ENCODE results near the gene TGFBI.

The TGFBI gene

GRCh38 chr5:136103118-136103517 lies 74.3 kb downstream of the TGFBI start:
- no peaks in the 10 kb centered on the region for H3K27me3 ChIP-seq
- intact Hi-C loops (cut with DNase I; ENCODE audit: low total_unique reads), result no loop called here
- no peak overlapping the region for H3K4me3 ChIP-seq
- H3K36me3 ChIP-seq, result no peaks in the 10 kb centered on the region
- no peaks in the 10 kb centered on the region for H3K9me3 ChIP-seq
- no peak for TF ChIP-seq CTCF (IDR thresholded peaks at IDR 0.05)
- peaks cover 0 to 2% (median 0%) of the 10 kb centered on the region in 4 donors for H3K4me1 ChIP-seq
- H3K27ac ChIP-seq, result no peak overlapping the region
- no peak for DNase-seq

GRCh38 chr5:136104306-136104965 lies 75.6 kb downstream of the TGFBI start:
- intact Hi-C loops (cut with DNase I; ENCODE audit: low total_unique reads), result no loop called here
- no peak overlapping the region for H3K4me3 ChIP-seq
- no peak for DNase-seq
- no peak for TF ChIP-seq CTCF (IDR thresholded peaks at IDR 0.05)
- H3K4me1 ChIP-seq, result peaks cover 0 to 6% (median 0%) of the 10 kb centered on the region in 4 donors
- no peaks in the 10 kb centered on the region for H3K9me3 ChIP-seq
- H3K27ac ChIP-seq, result no peak overlapping the region
- no peaks in the 10 kb centered on the region for H3K27me3 ChIP-seq
- H3K36me3 ChIP-seq, result no peaks in the 10 kb centered on the region

DNA sequence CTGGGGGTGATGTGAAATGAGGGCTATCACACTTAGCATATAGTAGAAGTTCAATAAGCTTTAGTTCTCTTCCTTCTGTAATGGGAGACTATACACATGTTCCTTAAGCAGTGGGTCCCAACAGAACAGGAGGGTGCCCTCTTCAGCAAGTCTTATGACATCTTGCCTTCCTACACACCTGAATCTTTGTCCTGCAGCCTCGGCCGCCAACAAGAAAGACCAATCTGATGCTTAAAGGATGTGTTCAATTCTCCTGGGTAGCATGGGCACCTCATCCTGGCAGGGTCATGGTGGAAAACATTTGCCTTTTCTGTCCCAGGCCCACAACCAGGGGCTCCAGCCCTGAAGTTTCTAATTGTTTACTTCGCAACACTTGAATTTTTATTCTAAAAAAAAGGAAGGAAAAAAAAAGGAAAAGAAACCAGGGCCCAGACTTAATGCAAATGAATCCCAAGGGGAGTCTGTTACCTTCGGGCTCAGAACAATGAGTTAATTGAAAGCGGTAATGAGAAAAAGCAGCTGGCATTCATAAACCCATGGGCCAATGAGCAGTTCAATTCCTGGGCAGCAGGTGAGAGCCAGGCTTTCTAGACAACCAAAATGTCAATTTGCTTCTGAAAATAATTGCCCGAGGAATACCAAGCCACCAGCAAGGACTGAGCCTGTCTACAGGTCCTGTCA lies 77.7 kb downstream of the TGFBI start:
- Histone ChIP-seq H3K36me3 (no peaks in the 10 kb centered on the region), H3K4me1 (peaks cover 0 to 16% (median 1%) of the 10 kb centered on the region in 4 donors), H3K9me3 (no peaks in the 10 kb centered on the region), H3K4me3 (no peak overlapping the region), H3K27ac (no peak overlapping the region), H3K27me3 (no peaks in the 10 kb centered on the region)
- no peak for DNase-seq
- no peak for TF ChIP-seq CTCF (IDR thresholded peaks at IDR 0.05)
- intact Hi-C loops (cut with DNase I; ENCODE audit: low total_unique reads), result loop anchor here (5.0 kb wide), 1 partner anchor 1141 kb away; no protein-coding TSS in a partner anchor

GRCh38 chr5:136108180-136108611 lies 79.4 kb downstream of the TGFBI start:
- Histone ChIP-seq H3K9me3 (no peaks in the 10 kb centered on the region), H3K4me1 (peaks cover 0 to 16% (median 1%) of the 10 kb centered on the region in 4 donors), H3K27ac (no peak overlapping the region), H3K4me3 (no peak overlapping the region), H3K27me3 (no peaks in the 10 kb centered on the region), H3K36me3 (no peaks in the 10 kb centered on the region)
- intact Hi-C loops (cut with DNase I; ENCODE audit: low total_unique reads), result loop anchor here (5.0 kb wide), 1 partner anchor 1139 kb away; no protein-coding TSS in a partner anchor
- no peak for DNase-seq
- TF ChIP-seq CTCF (IDR thresholded peaks at IDR 0.05), result no peak

DNA sequence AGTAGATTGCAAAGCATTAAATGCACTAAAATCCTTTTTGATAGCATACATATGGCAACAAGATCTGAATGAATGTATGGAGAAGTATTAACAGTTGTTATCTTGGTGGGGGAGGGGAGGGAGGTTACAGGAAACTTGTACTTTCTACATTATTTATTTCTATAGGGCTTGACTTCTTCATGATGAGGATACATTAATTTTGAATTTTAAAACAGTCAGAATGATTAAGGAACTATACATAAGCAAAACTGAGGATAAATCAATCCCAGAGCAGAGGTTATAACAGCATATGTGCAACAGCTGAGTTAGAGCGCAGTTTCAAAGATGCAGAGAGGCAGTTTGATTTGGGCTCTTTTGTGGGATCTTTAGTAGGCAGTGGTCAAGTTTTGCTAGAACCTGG lies 80.0 kb downstream of the TGFBI start:
- no peak for DNase-seq

More for the DNA sequence above, 80.0 kb downstream of the TGFBI start:
- Histone ChIP-seq H3K27ac (no peak overlapping the region), H3K36me3 (no peaks in the 10 kb centered on the region), H3K4me3 (no peak overlapping the region), H3K27me3 (no peaks in the 10 kb centered on the region), H3K4me1 (peaks cover 0 to 16% (median 1%) of the 10 kb centered on the region in 4 donors), H3K9me3 (no peaks in the 10 kb centered on the region)
- TF ChIP-seq CTCF (IDR thresholded peaks at IDR 0.05), result no peak
- intact Hi-C loops (cut with DNase I; ENCODE audit: low total_unique reads), result loop anchor here (5.0 kb wide), 1 partner anchor 1139 kb away; no protein-coding TSS in a partner anchor
